Activated gamma-delta T cell treated with Interleukin-2 at 50 U/mL for 16 hours (primary cell): Measurements from ENCODE around the gene RASL10A.
A peak's percentile ranks its signal among the peaks of the same experiment; 100 is the strongest.

Experiments
- DNase-seq: peaks from one replicate; pipeline ENCODE4 v3.0.0-alpha.2; 2020

RASL10A gene

GRCh38 chr22:29316141-29316828, 788 bp upstream of the RASL10A start:
- DNase-seq, result no peak

GRCh38 chr22:29314537-29315285, 786 bp downstream of the RASL10A start:
- no peak for DNase-seq

- DNase-seq, result no peak
Measured at GRCh38 chr22:29313576-29314466, 1.7 kb downstream of the RASL10A start.

- DNase-seq, result no peak
Measured at GRCh38 chr22:29313126-29313575, 2.3 kb downstream of the RASL10A start.

GRCh38 chr22:29312218-29313125, 3.0 kb downstream of the RASL10A start:
- DNase-seq, result no peak

GRCh38 chr22:29311464-29312217, 3.9 kb downstream of the RASL10A start:
- DNase-seq, result no peak

- no peak for DNase-seq
Measured at GRCh38 chr22:29310863-29311339, 4.6 kb downstream of the RASL10A start.

- no peak for DNase-seq
Measured at GRCh38 chr22:29310065-29310862, 5.2 kb downstream of the RASL10A start.

GRCh38 chr22:29309332-29310064, 6.0 kb downstream of the RASL10A start:
- DNase-seq, result no peak

- no peak for DNase-seq
Measured at GRCh38 chr22:29308791-29309262, 6.7 kb downstream of the RASL10A start.

GRCh38 chr22:29308148-29308790, 7.2 kb downstream of the RASL10A start:
- DNase-seq, result no peak

GRCh38 chr22:29307596-29308147, 7.8 kb downstream of the RASL10A start:
- no peak for DNase-seq

GRCh38 chr22:29306835-29307595, 8.5 kb downstream of the RASL10A start:
- no peak for DNase-seq

- DNase-seq, result peak; percentile 21
Measured at GRCh38 chr22:29306175-29306834, 9.2 kb downstream of the RASL10A start, which contains the start of gene GAS2L1. Gene GAS2L1 (plus strand): TSS chr22:29306650. CDS start chr22:29308106, 1,456 bp downstream.

- no peak for DNase-seq
Measured at GRCh38 chr22:29305836-29306174, 9.7 kb downstream of the RASL10A start.

- DNase-seq, result no peak
Measured at GRCh38 chr22:29302681-29303465, 12.6 kb downstream of the RASL10A start.

GRCh38 chr22:29302402-29302680, 13.2 kb downstream of the RASL10A start:
- DNase-seq, result no peak
